PFSK-1 (cell line): ENCODE measurements around the gene SELENOI.

Experiments used
- FOXP2 ChIP-seq: optimal IDR thresholded peaks from 2 replicates; pipeline ENCODE3; 2011; ENCODE audit warnings: borderline replicate concordance, control low read depth, inconsistent platforms; ENCODE audit not compliant: insufficient read depth; ENCODE audit errors: extremely low read length, extremely low read depth
- POLR2AphosphoS5 ChIP-seq: IDR thresholded peaks from 2 replicates; pipeline ENCODE4 v1.6.1; 2012; ENCODE audit warnings: low read depth, mild to moderate bottlenecking, control low read depth, low read length, moderate library complexity
- REST ChIP-seq, 2 experiments: IDR thresholded peaks; 2 replicates each; pipeline versions ENCODE4 v1.6.1 to v1.8.0; 2011 to 2012; ENCODE audit warnings: low read depth in 2 of 2, low read length in 2 of 2, control low read depth in 1 of 2, inconsistent platforms in 1 of 2, mild to moderate bottlenecking in 1 of 2, moderate library complexity in 1 of 2; ENCODE audit not compliant: insufficient read depth in 1 of 2
- SIN3A ChIP-seq: IDR thresholded peaks from 2 replicates; pipeline ENCODE4 v1.6.1; 2012; ENCODE audit warnings: mild to moderate bottlenecking, low read length, moderate library complexity, borderline replicate concordance; ENCODE audit not compliant: insufficient read depth
- TAF1 ChIP-seq: IDR thresholded peaks from 2 replicates; pipeline ENCODE4 v1.6.1; 2012; ENCODE audit warnings: low read length, control low read depth, borderline replicate concordance; ENCODE audit not compliant: insufficient read depth

The SELENOI gene

GRCh38 chr2:26442301-26442700 is 96.4 kb downstream of the SELENOI start:
- TF ChIP-seq SIN3A (no peak), TAF1 (no peak), FOXP2 (no peak), POLR2AphosphoS5 (no peak), REST (IDR thresholded peaks at IDR 0.05; ENCODE audit: insufficient read depth in 1 of 2, low read depth in 2 of 2, low read length in 2 of 2) (no peak)

GRCh38 chr2:26442707-26443106 is 96.8 kb downstream of the SELENOI start:
- TF ChIP-seq REST (IDR thresholded peaks at IDR 0.05; ENCODE audit: insufficient read depth in 1 of 2, low read depth in 2 of 2, low read length in 2 of 2) (no peak), TAF1 (no peak), FOXP2 (no peak), POLR2AphosphoS5 (no peak), SIN3A (no peak)

GRCh38 chr2:26444236-26444635 is 98.3 kb downstream of the SELENOI start:
- TF ChIP-seq FOXP2 (no peak), SIN3A (no peak), POLR2AphosphoS5 (no peak), TAF1 (no peak)
